ENCODE results near the gene GTPBP4. TPM values are rescaled to one million over a fixed set of nuclear protein-coding genes. Genes with fewer than 3 reads are reported as not detected.
A peak's percentile ranks its signal among the peaks of the same experiment; 100 is the strongest.

The GTPBP4 gene
- total and polyA plus RNA-seq, 9 of the 15 experiments (the other 6 are each of a cell fraction or from before 2014, with no cell fraction given) = 79.0 to 155 (median 128) TPM

GRCh38 chr10:1056326-1057105 is 68.3 kb downstream of the GTPBP4 start, which contains the start of gene WDR37 (continued):
- TF ChIP-seq PRDM10 (IDR thresholded peaks at IDR 0.05; ENCODE audit: partially characterized antibody) (no peak), ZZZ3 (IDR thresholded peaks at IDR 0.05) (no peak), NCOA1 (IDR thresholded peaks at IDR 0.05; ENCODE audit: low read depth) (peak; percentile 57; the same call in 1 of the 2 replicates), RBM14 (IDR thresholded peaks at IDR 0.05; ENCODE audit: borderline replicate concordance, insufficient read depth, low read depth, low read length) (no peak), ZNF316 (IDR thresholded peaks at IDR 0.05) (0 out of 2 replicates have a peak, but pooled peaks have one; percentile 1), TAF1 (IDR thresholded peaks at IDR 0.05; ENCODE audit: control insufficient read depth, extremely low read depth, insufficient read depth, low read length, severe bottlenecking) (peak; percentile 66), GABPB2 (CRISPR knock-in tag; conservative IDR thresholded peaks at IDR 0.05) (no peak), REST (IDR thresholded peaks at IDR 0.05; ENCODE audit: borderline replicate concordance) (no peak), REST (CRISPR knock-in tag; IDR thresholded peaks at IDR 0.05; ENCODE audit: low read depth) (0 out of 2 replicates have a peak, but pooled peaks have one; percentile 19), ETV5 (CRISPR knock-in tag; IDR thresholded peaks at IDR 0.05; ENCODE audit: low read depth) (peak; percentile 64; the same call in 1 of the 2 replicates), TEAD2 (tag; IDR thresholded peaks at IDR 0.05) (no peak)

All from K562 (cell line).